ENCODE data around the gene COG1. TPM values are rescaled to one million over a fixed set of nuclear protein-coding genes. Genes with fewer than 3 reads are reported as not detected.

The COG1 gene, protein sequence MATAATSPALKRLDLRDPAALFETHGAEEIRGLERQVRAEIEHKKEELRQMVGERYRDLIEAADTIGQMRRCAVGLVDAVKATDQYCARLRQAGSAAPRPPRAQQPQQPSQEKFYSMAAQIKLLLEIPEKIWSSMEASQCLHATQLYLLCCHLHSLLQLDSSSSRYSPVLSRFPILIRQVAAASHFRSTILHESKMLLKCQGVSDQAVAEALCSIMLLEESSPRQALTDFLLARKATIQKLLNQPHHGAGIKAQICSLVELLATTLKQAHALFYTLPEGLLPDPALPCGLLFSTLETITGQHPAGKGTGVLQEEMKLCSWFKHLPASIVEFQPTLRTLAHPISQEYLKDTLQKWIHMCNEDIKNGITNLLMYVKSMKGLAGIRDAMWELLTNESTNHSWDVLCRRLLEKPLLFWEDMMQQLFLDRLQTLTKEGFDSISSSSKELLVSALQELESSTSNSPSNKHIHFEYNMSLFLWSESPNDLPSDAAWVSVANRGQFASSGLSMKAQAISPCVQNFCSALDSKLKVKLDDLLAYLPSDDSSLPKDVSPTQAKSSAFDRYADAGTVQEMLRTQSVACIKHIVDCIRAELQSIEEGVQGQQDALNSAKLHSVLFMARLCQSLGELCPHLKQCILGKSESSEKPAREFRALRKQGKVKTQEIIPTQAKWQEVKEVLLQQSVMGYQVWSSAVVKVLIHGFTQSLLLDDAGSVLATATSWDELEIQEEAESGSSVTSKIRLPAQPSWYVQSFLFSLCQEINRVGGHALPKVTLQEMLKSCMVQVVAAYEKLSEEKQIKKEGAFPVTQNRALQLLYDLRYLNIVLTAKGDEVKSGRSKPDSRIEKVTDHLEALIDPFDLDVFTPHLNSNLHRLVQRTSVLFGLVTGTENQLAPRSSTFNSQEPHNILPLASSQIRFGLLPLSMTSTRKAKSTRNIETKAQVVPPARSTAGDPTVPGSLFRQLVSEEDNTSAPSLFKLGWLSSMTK
- 18.7 and 22.7 TPM in 2 replicates for total RNA-seq

DNA sequence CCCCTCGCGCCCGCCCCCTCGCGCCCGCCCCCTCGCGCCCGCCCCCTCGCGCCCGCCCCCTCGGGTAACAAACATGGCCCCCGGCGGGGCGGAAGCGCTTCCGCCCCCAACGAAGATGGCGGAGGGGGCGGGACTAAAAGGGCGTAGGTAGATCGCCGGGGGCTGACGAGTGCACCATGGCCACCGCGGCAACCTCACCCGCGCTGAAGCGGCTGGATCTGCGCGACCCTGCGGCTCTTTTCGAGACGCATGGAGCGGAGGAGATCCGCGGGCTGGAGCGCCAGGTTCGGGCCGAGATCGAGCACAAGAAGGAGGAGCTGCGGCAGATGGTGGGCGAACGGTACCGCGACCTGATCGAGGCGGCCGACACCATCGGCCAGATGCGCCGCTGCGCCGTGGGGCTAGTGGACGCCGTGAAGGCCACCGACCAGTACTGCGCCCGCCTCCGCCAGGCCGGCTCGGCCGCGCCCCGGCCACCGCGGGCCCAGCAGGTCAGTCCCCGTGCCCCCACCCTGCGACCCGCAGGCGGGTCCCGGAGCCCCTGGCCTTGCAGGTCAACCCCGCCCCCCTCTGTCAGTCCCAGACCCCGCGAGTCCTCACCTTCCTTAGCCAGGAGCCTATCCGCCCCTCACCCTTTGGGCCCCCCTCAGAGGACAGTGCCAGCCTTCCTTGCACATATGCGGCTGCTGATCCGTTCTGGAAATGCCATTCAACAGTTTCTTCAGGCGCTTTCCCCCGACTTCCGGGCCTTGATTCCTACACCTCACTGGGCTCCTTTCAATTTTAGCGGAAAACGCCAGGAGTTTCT is at the start of gene COG1:
Gene COG1 (plus strand): TSS at position 162 of the 808 bp plus-strand sequence. CDS start 15 bp downstream, at position 177.

Other genes with a start within 250 kb of the COG1 start
- 12.3 and 12.6 TPM in 2 replicates for gene SLC39A11, start 100.4 kb upstream of the COG1 start, total RNA-seq
- gene SSTR2, start 28.0 kb upstream of the COG1 start, total RNA-seq = under 0.01 TPM in 1 of 2 replicates, not detected in the other
- not detected in 2 replicates for gene CPSF4L, start 68.8 kb downstream of the COG1 start, total RNA-seq
- 49.9 and 58.7 TPM in 2 replicates for gene CDC42EP4, start 118.9 kb downstream of the COG1 start, total RNA-seq